Renal pelvis (tissue), 4 donors: ENCODE measurements around the gene ACTBL2. TPM values are rescaled to one million over a fixed set of nuclear protein-coding genes. Genes with fewer than 3 reads are reported as not detected.

ENCODE experiments used
- DNase-seq: peaks from one replicate; pipeline ENCODE4 v3.0.0-alpha.2; 2013
- polyA plus RNA-seq, 3 donors: library from polyadenylated mRNA; unstranded; fragments of 120-200 nt; gene quantifications; one replicate each; pipeline ENCODE4 v1.2.1, GENCODE V29; 2013; ENCODE audit not compliant: insufficient read length in 3 of 3

Gene ACTBL2
- polyA plus RNA-seq, 3 donors: not detected

GRCh38 chr5:57448751-57449150, 33.9 kb downstream of the ACTBL2 start:
- no peak for DNase-seq

- DNase-seq: no peak
Observed at GRCh38 chr5:57448287-57448686, 34.3 kb downstream of the ACTBL2 start.

- no peak for DNase-seq
Observed at GRCh38 chr5:57447658-57448057, 35.0 kb downstream of the ACTBL2 start.

- no peak for DNase-seq
Observed at GRCh38 chr5:57446966-57447365, 35.6 kb downstream of the ACTBL2 start.

GRCh38 chr5:57445705-57446037, 36.9 kb downstream of the ACTBL2 start:
- DNase-seq: no peak

- DNase-seq: no peak
Observed at GRCh38 chr5:57445006-57445704, 37.5 kb downstream of the ACTBL2 start.

- DNase-seq: no peak
Observed at GRCh38 chr5:57442080-57442839, 40.4 kb downstream of the ACTBL2 start.

GRCh38 chr5:57441557-57441956, 41.1 kb downstream of the ACTBL2 start:
- DNase-seq: no peak

GRCh38 chr5:57439601-57440000, 43.0 kb downstream of the ACTBL2 start:
- DNase-seq: no peak

- no peak for DNase-seq
Observed at GRCh38 chr5:57437976-57438805, 44.4 kb downstream of the ACTBL2 start.

- no peak for DNase-seq
Observed at GRCh38 chr5:57436586-57436985, 46.0 kb downstream of the ACTBL2 start.

- DNase-seq: no peak
Observed at GRCh38 chr5:57435701-57436134, 46.9 kb downstream of the ACTBL2 start.

GRCh38 chr5:57434683-57435082, 47.9 kb downstream of the ACTBL2 start:
- no peak for DNase-seq

- DNase-seq: no peak
Observed at GRCh38 chr5:57434227-57434640, 48.4 kb downstream of the ACTBL2 start.

GRCh38 chr5:57432876-57433275, 49.7 kb downstream of the ACTBL2 start:
- no peak for DNase-seq

- DNase-seq: no peak
Observed at GRCh38 chr5:57431759-57432158, 50.9 kb downstream of the ACTBL2 start.
